Aorta (tissue), 5 donors: ENCODE measurements around the gene PEX3. TPM values are rescaled to one million over a fixed set of nuclear protein-coding genes. Genes with fewer than 3 reads are reported as not detected.

Experiments
- ATAC-seq: fragments of 200-7000 bp; cut with Tn5 transposase; one replicate; pipeline ENCODE4 v1.9.1; 2022; ENCODE audit warnings: moderate library complexity; ENCODE audit not compliant: low FRiP score
- DNase-seq, 2 donors: peaks; one replicate each; pipeline ENCODE4 v3.0.0-alpha.2; 2020
- H3K27ac ChIP-seq, 2 donors: one replicate each; pipeline ENCODE4 v1.5.1; 2013; ENCODE audit warnings: low read length in 2 of 2, mild to moderate bottlenecking in 2 of 2, moderate library complexity in 2 of 2, control low read depth in 1 of 2, inconsistent platforms in 1 of 2, low read depth in 1 of 2
- H3K27me3 ChIP-seq, 2 donors: one replicate each; pipeline ENCODE4 v1.6.1; 2013; ENCODE audit warnings: control low read depth in 1 of 2, low read length in 1 of 2, mild to moderate bottlenecking in 1 of 2, moderate library complexity in 1 of 2; ENCODE audit not compliant: insufficient read depth in 2 of 2, control insufficient read depth in 1 of 2
- H3K36me3 ChIP-seq, 2 donors: one replicate each; pipeline ENCODE4 v1.6.1; 2013; ENCODE audit warnings: control low read depth in 1 of 2, low read length in 1 of 2, mild to moderate bottlenecking in 1 of 2; ENCODE audit not compliant: insufficient read depth in 2 of 2, control insufficient read depth in 1 of 2
- H3K4me1 ChIP-seq, 2 donors: one replicate each; pipeline ENCODE4 v1.6.1; 2013; ENCODE audit warnings: low read length in 2 of 2, control low read depth in 1 of 2, mild to moderate bottlenecking in 1 of 2, moderate library complexity in 1 of 2; ENCODE audit not compliant: insufficient read depth in 2 of 2, control insufficient read depth in 1 of 2
- H3K4me3 ChIP-seq, 2 donors: one replicate each; pipeline ENCODE4 v1.5.1; 2013; ENCODE audit warnings: low read length in 2 of 2, control low read depth in 1 of 2, mild to moderate bottlenecking in 1 of 2
- H3K9me3 ChIP-seq: one replicate; pipeline ENCODE4 v1.6.1; 2013; ENCODE audit warnings: mild to moderate bottlenecking, low read length; ENCODE audit not compliant: control insufficient read depth
- WGBS, 2 donors: extraction: QIAGEN DNeasy Blood & Tissue Kit; methylation state at CpG; one replicate each; pipeline ENCODE4 v1.1.7; 2013; 5-methylcytosine and 5-hydroxymethylcytosine counted together
- intact Hi-C, 2 donors: fragments of 100-400 bp; cut with DNase I; formaldehyde crosslinking; loops; one replicate each; pipeline versions ENCODE4 v1.14.2 to v1.15.0; 2022
- polyA plus RNA-seq, 2 donors: library from polyadenylated mRNA; stranded (reverse); fragments of 200-250 nt; gene quantifications; one replicate each; pipeline ENCODE4 v1.2.3, GENCODE V29; 2013
- total RNA-seq, 2 donors: library from RNA; stranded (reverse); fragmentation: NEBNext Ultra II Directional; extraction: Animal tissue kit (Norgen Biotek cat#: 25700); gene quantifications; one replicate each; pipeline ENCODE4 v1.2.1, GENCODE V29; 2021
- donor health status: healthy with polysubstance abuse.
- donor health status: Bipolar disorder and iron deficiency.
- donor health status: DM: no; HTN: no; CAD: no.
- donor health status: DM: no; HTN: no; CAD: no.
- donor health status: DM: yes; HTN: yes; CAD: no.

The PEX3 gene
- total and polyA plus RNA-seq, 4 donors, result 5.0 to 26.1 (median 13.7) TPM

DNA sequence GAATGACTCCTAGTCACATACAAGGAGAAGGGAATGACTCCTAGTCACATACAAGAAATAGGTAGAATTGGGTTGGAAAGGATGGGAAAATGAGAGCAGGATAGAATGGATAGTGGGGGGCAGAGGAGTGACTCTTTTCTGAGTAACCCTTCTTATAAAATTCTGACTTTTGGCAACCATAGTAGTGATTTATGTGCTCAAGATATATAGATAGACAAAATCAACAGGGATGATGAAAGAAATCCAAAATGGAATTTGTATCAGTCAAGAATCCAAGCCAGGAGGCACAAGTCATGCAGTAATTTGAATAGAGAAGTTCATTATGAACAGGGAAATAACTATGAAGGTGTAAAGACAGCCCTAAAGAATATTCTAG lies 41.8 kb upstream of the PEX3 start:
- intact Hi-C loops, result no loop called here
- DNase-seq (no peak), ATAC-seq (no peak)

DNA sequence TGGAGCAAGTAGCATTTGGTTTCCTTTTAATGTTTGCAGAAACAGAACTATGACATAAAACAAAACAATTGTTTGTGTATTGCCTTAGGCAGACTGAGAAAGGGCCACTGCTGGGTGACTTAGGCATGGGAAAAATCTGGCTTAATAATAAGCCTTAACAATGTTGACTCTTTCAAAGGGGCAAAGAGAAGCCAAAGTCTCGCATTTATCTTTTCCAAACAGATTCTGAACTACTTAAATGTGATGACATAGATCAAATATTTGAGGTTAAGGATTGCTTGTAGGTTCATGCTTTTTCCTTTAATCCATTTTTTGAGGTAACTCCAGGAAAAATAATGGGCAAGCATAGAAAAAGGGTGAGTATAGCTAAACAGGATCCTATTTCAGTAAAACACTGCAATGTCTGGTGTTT lies 39.7 kb upstream of the PEX3 start:
- no peak for ATAC-seq
- Histone ChIP-seq H3K4me1 (no peaks in the 10 kb centered on the region), H3K9me3 (no peaks in the 10 kb centered on the region), H3K36me3 (no peaks in the 10 kb centered on the region), H3K27me3 (no peaks in the 10 kb centered on the region), H3K27ac (peak overlapping the region in 1 of 2 donors; percentile 57), H3K4me3 (no peak overlapping the region)
- intact Hi-C loops, result loop anchor here (5.0 to 10.0 kb wide), 3 partner anchors 64 to 346 kb away; partner anchors contain the start of gene AIG1 (in 1 of the 2)
- no peak for DNase-seq
- WGBS, 2 donors, result 2 to 12% methylated on average over 1 of the region's 1 CpG

More for the DNA sequence above, 41.8 kb upstream of the PEX3 start:
- Histone ChIP-seq H3K36me3 (no peaks in the 10 kb centered on the region), H3K4me3 (no peak overlapping the region), H3K27ac (no peak overlapping the region), H3K9me3 (no peaks in the 10 kb centered on the region), H3K4me1 (peaks cover 0 to 5% of the 10 kb centered on the region in 2 donors), H3K27me3 (no peaks in the 10 kb centered on the region)

GRCh38 chr6:143414769-143415168 lies 35.8 kb upstream of the PEX3 start:
- intact Hi-C loops, result loop anchor here (5.0 to 10.0 kb wide), 3 partner anchors 67 to 350 kb away; partner anchors contain the start of gene AIG1 (in 1 of the 2)
- WGBS, 2 donors, result 96 to 97% methylated on average over 3 of the region's 3 CpGs

GRCh38 chr6:143419526-143419925 lies 31.1 kb upstream of the PEX3 start:
- Histone ChIP-seq H3K9me3 (no peaks in the 10 kb centered on the region), H3K36me3 (no peaks in the 10 kb centered on the region), H3K27me3 (no peaks in the 10 kb centered on the region), H3K27ac (no peak overlapping the region), H3K4me1 (peaks cover 0 to 6% of the 10 kb centered on the region in 2 donors), H3K4me3 (no peak overlapping the region)
- WGBS, 2 donors, result 81 to 82% methylated on average over 6 of the region's 6 CpGs
- no peak for DNase-seq
- ATAC-seq, result no peak
- intact Hi-C loops, result loop anchor here (10.0 kb wide), 2 partner anchors 345 to 355 kb away; partner anchors contain the start of gene AIG1 (in 1 of the 2)

More at GRCh38 chr6:143414769-143415168, 35.8 kb upstream of the PEX3 start:
- Histone ChIP-seq H3K4me1 (peaks cover 0 to 6% of the 10 kb centered on the region in 2 donors), H3K27me3 (no peaks in the 10 kb centered on the region), H3K36me3 (no peaks in the 10 kb centered on the region), H3K9me3 (no peaks in the 10 kb centered on the region), H3K4me3 (no peak overlapping the region), H3K27ac (no peak overlapping the region)
- ATAC-seq (no peak), DNase-seq (no peak)

GRCh38 chr6:143426026-143426425 lies 24.6 kb upstream of the PEX3 start:
- Histone ChIP-seq H3K4me3 (no peak overlapping the region), H3K27ac (no peak overlapping the region), H3K9me3 (no peaks in the 10 kb centered on the region), H3K27me3 (no peaks in the 10 kb centered on the region), H3K4me1 (peaks cover 0 to 3% of the 10 kb centered on the region in 2 donors), H3K36me3 (no peaks in the 10 kb centered on the region)
- WGBS, 2 donors, result 63 to 67% methylated on average over 2 of the region's 2 CpGs
- ATAC-seq (no peak), DNase-seq (no peak)
- intact Hi-C loops, result loop anchor here (2.0 to 5.0 kb wide), 3 partner anchors 194 to 949 kb away; no protein-coding TSS in a partner anchor

DNA sequence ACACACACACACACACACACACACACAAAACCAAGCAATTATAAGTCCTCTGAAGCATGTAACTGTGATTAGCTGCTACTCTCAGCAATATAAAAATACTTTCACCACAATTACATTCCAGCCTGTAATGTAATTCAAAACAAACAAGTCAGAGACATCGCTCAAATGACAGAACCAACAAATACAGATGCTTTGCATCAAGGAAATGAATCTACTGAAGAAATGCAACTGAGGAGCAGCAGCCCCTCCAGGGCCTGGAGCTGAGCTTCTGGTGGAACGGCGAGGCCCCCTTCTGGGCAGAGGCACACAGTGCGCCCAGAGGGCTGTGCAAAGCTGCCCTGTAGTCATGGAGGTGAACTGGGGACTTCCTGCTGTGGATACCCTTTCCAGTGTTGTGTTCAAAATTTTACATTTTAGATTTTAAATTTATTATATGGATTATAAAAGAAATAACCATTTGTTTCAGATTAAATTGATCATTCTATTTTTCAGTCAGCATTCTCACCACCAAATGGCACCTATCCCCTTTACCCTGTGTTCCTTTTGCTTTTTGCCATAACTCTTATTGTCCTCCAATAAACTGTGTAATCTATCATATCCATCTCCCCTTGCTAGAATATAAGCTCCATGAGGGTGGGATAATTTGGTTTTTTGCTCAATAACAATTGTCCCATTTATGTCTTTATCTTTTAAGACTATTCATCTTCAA lies 23.3 kb upstream of the PEX3 start:
- H3K4me1 ChIP-seq, result peaks cover 0 to 3% of the 10 kb centered on the region in 2 donors
- DNase-seq, result peak; percentile 81 to 89

GRCh38 chr6:143429970-143430369 lies 20.6 kb upstream of the PEX3 start:
- DNase-seq (no peak), ATAC-seq (no peak)
- WGBS, 2 donors, result 93 to 96% methylated on average over 4 of the region's 4 CpGs
- Histone ChIP-seq H3K27me3 (no peaks in the 10 kb centered on the region), H3K4me1 (peaks cover 0 to 3% of the 10 kb centered on the region in 2 donors), H3K27ac (no peak overlapping the region), H3K4me3 (no peak overlapping the region), H3K36me3 (no peaks in the 10 kb centered on the region), H3K9me3 (no peaks in the 10 kb centered on the region)
- intact Hi-C loops, result loop anchor here (5.0 to 10.0 kb wide), 3 partner anchors 198 to 955 kb away; no protein-coding TSS in a partner anchor

More for the DNA sequence above, 23.3 kb upstream of the PEX3 start:
- Histone ChIP-seq H3K36me3 (no peaks in the 10 kb centered on the region), H3K27me3 (no peaks in the 10 kb centered on the region), H3K27ac (no peak overlapping the region), H3K9me3 (no peaks in the 10 kb centered on the region), H3K4me3 (no peak overlapping the region)
- WGBS, 2 donors, result 4 to 6% methylated on average over 4 of the region's 4 CpGs
- intact Hi-C loops, result loop anchor here (1.0 to 5.0 kb wide), 4 partner anchors 195 to 950 kb away; no protein-coding TSS in a partner anchor
- peak; percentile 94 for ATAC-seq

DNA sequence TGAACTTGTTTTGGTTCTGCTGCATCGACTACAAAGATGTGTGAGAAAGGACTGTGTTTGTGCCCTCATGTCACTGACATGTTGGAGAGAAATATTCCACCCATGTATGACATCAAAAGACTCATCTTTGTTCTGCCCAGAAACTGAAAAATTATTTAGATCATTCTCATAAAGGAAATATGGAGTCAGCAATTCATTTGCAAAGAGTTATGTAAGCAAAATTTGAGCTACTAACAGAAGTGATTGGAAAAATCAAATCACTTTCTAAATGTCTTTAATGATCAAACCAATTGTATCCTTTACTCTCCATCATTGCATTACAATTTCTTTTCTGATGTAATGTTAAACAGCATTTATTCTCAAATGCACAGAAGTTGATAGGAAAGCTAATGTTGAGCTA lies 19.4 kb upstream of the PEX3 start:
- intact Hi-C loops, result loop anchor here in 1 of 2 donors (10.0 kb wide), 1 partner anchor 956 kb away; no protein-coding TSS in a partner anchor
- H3K9me3 ChIP-seq, result no peaks in the 10 kb centered on the region
- no peak for ATAC-seq

GRCh38 chr6:143432588-143432987 lies 18.0 kb upstream of the PEX3 start:
- Histone ChIP-seq H3K4me1 (no peaks in the 10 kb centered on the region), H3K9me3 (no peaks in the 10 kb centered on the region), H3K4me3 (no peak overlapping the region), H3K27me3 (no peaks in the 10 kb centered on the region), H3K27ac (no peak overlapping the region), H3K36me3 (no peaks in the 10 kb centered on the region)
- DNase-seq (no peak), ATAC-seq (no peak)
- intact Hi-C loops, result loop anchor here in 1 of 2 donors (10.0 kb wide), 1 partner anchor 958 kb away; no protein-coding TSS in a partner anchor
- WGBS, 2 donors, result 94 to 96% methylated on average over 4 of the region's 4 CpGs

More for the DNA sequence above, 19.4 kb upstream of the PEX3 start:
- 81 to 84% methylated on average over 1 of the region's 1 CpG for WGBS, 2 donors
- no peaks in the 10 kb centered on the region for H3K27me3 ChIP-seq
- H3K4me1 ChIP-seq, result no peaks in the 10 kb centered on the region
- H3K27ac ChIP-seq, result no peak overlapping the region
- no peaks in the 10 kb centered on the region for H3K36me3 ChIP-seq
- no peak overlapping the region for H3K4me3 ChIP-seq
- DNase-seq, result no peak
